Stimulated activated CD4-positive, alpha-beta T cell treated with anti-CD3 and anti-CD28 coated beads, Interleukin-4, amount 100 ng/mL, for 4 hours (primary cell): ENCODE measurements around the gene AKAP13.
"Not testable (repeated sequence)": the region's sequence is repeated elsewhere in the genome, so short reads cannot be mapped to it uniquely, and the experiment has no call there.

Experiments
- DNase-seq, 2 experiments: peaks; one replicate each; pipeline ENCODE4 v3.0.0-alpha.2; 2020

AKAP13 gene, protein sequence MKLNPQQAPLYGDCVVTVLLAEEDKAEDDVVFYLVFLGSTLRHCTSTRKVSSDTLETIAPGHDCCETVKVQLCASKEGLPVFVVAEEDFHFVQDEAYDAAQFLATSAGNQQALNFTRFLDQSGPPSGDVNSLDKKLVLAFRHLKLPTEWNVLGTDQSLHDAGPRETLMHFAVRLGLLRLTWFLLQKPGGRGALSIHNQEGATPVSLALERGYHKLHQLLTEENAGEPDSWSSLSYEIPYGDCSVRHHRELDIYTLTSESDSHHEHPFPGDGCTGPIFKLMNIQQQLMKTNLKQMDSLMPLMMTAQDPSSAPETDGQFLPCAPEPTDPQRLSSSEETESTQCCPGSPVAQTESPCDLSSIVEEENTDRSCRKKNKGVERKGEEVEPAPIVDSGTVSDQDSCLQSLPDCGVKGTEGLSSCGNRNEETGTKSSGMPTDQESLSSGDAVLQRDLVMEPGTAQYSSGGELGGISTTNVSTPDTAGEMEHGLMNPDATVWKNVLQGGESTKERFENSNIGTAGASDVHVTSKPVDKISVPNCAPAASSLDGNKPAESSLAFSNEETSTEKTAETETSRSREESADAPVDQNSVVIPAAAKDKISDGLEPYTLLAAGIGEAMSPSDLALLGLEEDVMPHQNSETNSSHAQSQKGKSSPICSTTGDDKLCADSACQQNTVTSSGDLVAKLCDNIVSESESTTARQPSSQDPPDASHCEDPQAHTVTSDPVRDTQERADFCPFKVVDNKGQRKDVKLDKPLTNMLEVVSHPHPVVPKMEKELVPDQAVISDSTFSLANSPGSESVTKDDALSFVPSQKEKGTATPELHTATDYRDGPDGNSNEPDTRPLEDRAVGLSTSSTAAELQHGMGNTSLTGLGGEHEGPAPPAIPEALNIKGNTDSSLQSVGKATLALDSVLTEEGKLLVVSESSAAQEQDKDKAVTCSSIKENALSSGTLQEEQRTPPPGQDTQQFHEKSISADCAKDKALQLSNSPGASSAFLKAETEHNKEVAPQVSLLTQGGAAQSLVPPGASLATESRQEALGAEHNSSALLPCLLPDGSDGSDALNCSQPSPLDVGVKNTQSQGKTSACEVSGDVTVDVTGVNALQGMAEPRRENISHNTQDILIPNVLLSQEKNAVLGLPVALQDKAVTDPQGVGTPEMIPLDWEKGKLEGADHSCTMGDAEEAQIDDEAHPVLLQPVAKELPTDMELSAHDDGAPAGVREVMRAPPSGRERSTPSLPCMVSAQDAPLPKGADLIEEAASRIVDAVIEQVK (N-terminal part only)

GRCh38 chr15:85380217-85380811 lies at the start of gene AKAP13:
TSS of gene AKAP13 (plus strand) at chr15:85380603. CDS start at chr15:85485721, 105,118 bp downstream.
- peak; percentile 87 to 95 for DNase-seq

DNA sequence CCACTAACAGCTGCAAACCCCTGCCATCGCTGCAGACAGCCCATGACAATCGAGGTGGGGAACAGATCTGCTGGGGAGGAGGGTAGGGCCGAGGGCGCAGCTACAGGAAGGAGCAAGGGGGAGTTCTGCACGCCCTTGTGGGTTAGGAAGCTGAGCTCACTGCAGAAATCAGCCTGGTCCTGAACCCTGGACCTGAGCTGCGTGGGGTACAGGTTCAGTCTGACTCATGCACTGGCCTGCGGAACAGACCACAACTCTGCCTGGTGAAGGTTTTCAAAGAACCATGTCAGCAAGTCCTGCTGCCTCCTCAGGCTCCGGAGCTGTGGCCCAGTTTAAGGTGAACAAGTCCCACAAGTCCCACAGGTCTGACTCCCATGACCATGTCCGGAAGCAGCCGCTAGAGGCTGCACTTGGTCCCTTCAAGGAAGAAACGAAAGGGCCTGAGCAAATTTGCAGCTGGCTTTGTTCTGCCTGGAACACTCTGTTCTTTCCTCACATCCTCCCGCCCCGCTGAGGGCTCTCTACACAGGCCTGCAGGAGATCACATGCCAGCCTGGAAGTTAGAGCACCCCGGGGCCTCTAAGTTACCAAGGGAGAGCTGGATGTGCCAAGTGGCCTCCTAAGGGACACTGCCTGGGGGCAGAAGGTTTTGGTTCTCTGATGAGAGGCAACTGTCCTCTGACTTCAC lies 49.4 kb upstream of the AKAP13 start:
- peak; percentile 34 to 60 for DNase-seq

DNA sequence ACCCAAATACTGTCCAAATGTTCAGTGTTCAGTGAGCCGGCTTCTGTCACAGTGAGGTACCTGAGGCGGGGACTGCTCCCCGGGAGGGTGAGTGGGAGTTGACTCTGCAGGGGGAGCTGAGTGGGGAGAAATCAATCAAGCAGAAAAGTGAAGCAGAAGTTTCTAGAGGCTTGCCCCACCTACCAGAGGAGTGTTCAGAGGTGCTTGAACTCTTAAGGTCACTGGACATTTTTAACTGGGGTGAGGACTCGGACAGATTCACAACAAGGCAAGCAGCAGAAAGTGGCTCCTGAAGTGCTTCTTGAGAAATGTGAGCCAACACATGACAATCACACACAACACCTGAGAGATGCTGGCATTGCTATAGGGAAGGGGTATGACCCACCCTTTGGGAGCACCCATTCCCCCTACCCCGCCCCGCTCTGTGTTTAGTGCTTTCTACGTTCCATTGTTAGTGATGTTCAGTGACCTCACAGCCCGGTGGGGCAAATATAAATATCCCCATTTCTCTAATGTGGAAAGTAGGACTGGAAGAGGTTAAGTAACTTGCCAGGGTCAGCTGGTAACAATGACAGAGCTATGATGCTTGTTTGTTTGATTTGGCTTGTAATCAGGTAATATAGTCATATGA lies 48.6 kb upstream of the AKAP13 start:
- DNase-seq, result no peak

DNA sequence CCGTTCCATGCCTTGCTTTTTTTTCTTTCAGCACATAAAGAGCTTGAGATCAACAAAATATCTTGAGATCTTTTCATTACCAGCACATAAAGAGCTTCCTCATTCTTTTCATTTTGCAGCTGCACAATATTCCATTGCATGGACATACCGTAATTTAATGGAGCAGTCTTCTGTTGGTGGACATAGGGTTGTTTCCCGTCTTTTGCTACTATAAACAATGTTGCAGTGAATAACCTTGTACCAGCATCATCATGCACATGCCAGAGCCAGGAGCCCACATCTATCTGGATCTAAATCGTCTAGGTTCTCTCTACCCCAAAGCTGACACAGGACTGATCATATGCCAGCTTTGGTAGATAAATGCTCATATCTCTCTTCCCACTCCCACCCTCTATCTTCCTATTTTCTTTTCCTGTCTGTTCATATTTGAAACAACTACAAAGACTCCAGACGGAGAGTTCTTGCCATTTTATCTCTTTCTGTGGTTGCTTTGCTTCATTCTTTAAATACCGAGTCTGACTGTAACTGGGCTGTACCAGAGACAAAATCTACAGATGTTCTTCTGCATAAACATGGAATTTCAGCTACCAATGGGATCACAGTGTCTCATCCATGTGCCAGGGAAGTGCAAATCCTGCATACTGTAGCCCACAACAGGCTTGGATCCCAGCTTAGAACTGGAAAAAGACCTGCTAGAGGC lies 47.1 kb upstream of the AKAP13 start:
- no peak for DNase-seq

DNA sequence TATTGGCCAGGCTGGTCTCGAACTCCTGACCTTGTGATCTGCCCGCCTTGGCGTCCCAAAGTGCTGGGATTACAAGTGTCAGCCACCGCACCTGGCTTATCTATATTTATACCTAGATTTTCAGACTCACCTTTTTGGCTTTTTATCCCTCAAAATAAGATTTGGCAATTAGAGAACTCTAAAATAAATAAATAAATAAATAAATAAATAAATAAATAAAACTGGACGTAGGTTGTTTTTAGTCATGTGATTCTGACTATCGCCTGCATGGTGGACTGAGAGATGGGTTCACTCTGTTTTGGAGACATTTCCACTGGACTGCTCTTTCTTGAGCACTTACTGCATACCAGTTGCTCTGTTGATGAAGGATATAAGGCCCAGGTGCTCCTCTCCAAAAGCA lies 46.2 kb upstream of the AKAP13 start:
- no peak for DNase-seq

DNA sequence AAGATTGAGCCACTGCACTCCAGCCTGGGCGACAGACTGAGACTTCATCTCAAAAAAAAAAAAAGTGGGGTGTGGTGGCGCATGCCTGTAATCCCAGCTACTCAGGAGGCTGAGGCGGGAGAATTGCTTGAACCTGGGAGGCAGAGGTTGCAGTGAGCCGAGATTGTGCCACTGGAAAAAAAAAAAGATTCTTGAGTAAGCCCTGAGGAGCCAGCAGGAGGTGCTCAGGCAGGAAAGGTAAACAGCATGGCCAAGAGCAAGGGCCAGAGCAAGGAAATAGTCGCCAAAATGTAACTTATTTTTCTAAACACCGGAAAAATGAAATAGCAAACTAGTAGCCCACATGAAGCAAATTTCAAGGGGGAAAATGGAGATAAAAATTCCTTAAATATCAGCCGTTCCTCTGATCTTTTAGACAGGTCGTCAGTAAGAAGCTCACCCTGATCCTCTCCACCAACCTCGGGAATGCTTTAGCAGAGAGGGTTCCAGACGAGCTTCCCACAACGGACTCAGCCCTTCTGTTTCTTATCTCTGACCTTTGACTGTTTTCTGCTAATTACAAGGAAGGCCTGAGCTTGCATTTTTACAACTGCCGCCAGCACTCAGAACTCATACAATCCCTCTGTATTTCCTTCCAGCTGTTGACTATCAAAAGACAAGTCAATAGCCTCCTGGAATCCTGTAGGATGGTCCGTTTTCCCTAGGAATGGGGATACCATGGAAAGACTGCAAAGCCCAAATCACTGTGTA lies 45.0 kb upstream of the AKAP13 start:
- no peak for DNase-seq

GRCh38 chr15:85336880-85337279 lies 43.5 kb upstream of the AKAP13 start:
- DNase-seq, result no peak

DNA sequence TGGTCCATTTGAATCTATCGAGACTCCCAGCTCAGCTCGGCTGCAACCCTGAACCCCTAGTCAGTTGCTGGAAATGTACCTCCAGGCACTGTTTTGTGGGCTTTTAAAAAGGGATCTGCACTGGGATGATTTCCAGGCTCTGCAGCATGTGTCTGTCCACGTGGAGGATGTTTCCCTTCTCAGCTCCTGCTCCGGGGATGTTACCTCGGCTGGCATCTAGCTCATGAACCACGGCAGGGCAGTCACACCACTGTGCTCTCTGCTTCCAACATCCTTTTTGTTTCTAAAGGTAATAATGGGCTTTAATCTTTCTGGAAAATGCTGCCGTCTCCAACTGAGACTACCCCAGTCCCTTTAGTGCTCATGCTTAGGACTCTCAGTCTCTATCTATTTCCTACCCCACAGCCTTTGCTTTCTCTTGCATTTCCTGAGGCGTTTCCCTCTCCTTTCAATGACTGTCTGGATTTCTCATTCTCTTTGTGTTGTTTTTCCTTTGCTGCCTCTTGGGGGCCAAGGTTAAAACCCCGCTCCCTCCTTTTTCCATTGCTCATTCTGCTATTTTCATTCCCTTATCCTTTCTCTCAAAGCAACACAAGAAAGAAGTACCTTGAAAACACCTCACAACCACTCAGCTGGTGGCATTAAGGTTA lies 42.9 kb upstream of the AKAP13 start:
- DNase-seq, result no peak

DNA sequence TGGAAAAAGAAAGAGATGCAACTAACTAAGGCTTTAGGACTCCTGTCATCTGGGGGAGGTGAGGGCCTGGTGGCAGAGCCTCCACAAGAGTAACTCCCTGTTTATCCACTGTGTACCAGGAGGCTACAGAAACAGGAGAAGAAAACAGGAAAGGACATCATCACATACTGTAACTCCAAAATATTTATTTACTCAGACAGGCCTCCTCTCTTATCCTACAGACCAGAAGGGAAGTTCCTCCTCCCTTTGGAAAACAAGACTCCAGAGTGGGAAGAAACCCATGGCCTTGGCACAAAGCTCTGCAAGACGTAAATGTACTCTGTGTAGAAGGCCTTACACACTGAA lies 40.1 kb upstream of the AKAP13 start:
- no peak for DNase-seq

- no peak for DNase-seq
Observed at GRCh38 chr15:85340852-85341251, 39.6 kb upstream of the AKAP13 start.

- DNase-seq, result not testable (repeated sequence)
Observed at GRCh38 chr15:85342163-85342562, 38.2 kb upstream of the AKAP13 start.

DNA sequence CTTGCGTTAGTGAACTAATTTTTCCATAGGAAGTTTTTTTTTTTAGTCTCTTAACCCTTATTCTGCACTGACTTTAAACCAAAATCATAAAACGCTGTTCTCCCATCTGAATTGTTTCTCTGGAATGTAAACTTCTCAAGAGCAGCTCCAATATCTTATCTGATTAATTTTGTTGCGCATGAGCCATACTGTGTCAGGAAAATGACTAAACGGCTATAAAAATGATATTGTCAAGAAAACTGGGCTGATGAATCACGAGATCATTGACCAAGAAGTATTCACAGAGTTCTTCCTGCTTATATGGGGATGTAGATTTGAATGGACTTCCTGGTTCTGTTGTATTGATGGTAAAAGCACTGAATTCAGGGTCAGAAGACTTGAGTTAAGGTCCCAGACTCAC lies 37.0 kb upstream of the AKAP13 start:
- not testable (repeated sequence) for DNase-seq

GRCh38 chr15:85344241-85344640 lies 36.2 kb upstream of the AKAP13 start:
- DNase-seq, result not testable (repeated sequence)

DNA sequence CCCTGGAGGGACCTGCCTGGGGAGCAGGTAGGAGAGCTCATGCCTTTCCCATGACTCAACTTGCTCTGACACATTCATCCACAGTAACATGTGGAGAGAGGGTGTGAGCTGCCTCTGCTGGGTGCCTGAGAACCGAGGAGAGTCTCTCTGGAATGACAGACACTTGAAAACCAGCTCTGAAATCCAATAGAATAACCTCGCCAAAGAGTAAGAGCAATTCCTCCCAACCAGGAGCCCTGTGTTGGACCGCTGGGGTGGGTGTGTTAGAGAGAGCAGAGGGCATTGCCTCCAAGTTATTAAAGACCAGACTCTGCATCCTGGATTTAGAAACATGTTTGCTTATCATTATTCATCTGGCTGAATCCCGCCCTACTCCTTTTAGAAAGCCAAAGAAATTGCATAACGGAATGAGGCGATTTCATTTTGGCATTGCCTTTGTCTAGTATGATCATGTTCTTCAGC lies 35.7 kb upstream of the AKAP13 start:
- not testable (repeated sequence) for DNase-seq

DNA sequence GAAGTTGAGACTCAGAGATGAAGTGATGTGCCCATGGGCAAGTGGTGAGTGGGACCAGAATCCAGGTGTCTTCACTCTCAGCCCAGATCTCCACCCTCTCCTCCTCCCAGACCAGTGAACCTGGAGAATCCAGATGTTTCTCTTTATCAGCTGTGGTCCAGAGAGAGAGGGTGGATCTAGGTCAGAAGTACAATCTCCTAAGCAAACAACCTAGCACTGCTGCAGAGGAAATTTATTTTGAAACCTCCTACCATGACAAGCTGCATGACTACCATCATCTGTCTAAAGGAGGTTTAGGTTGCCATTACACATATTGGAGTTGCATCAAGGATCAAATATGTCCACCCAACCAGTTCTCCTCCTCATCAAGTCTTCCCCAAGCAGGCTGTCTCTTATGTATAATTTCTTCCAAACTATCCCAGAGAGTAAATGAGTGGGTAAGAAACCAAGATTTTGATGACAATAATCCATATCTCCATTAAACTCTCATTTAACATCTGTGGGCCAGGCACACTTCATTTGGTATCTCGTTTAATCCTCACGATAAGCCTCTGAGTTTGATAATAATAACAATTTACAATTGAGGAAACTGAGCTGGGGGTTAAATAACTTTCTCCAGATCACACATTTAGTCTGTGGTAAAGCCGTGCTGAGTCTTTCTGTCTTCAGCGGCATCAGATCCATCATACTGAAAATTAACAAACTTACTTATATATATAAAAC lies 35.0 kb upstream of the AKAP13 start:
- not testable (repeated sequence) for DNase-seq

- DNase-seq, result not testable (repeated sequence)
Observed at GRCh38 chr15:85346462-85347084, 33.8 kb upstream of the AKAP13 start.

DNA sequence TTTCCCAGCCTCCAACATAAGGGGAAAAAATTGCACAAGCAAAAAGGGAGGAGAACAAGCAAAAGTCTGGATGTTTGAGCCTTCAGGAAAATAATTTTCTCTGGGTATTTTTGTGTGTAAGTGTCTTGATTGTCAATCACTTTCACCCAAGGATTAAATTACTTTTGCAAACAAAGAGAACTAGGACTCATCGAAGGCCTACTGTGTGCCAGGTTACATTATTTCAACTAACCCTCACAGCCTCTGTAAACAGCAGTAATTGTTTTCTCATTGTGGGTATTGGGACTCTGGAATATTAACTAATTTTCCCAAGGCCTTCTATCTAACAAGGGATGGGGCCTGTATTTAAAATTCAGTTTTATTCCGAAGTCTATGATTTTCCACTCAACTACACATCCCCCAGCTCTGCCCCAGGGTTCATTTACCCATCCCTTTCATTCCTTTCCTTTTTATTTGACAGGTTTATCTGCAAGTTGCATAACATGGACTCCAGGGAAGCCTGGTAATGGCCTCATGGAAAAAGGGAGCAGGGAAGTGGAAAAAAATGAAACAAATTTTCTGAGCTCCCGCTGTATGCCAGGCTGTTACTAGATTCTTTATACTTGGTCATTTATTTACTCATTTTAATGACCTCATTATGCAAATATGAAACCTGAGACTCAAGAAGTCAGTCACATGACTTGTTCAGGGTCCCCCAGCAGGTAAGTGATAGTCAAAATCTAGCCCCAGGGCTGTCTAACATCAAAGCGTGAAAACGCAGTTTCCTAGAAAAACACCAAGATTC lies 32.9 kb upstream of the AKAP13 start:
- not testable (repeated sequence) for DNase-seq
